GM13976 (cell line): ENCODE data around the gene LETM1.

ENCODE experiments used
- DNase-seq: peaks from one replicate; pipeline ENCODE4 v3.0.0; 2012; ENCODE audit warnings: low spot score
- in situ Hi-C: fragments of 300-500 bp; cut with MboI; formaldehyde crosslinking; loops from one replicate; pipeline ENCODE4 v1.12.0; 2022; ENCODE audit warnings: low sequenced_read_pairs, mixed read lengths, inconsistent platforms; ENCODE audit not compliant: unreplicated experiment
- TF ChIP-seq, protein P1 (sequence below): IDR thresholded peaks from 2 replicates; pipeline ENCODE4 v1.5.1; 2012; ENCODE audit warnings: borderline replicate concordance, mild to moderate bottlenecking; ENCODE audit not compliant: insufficient read depth; ENCODE audit errors: extremely low read depth, missing control alignments, control extremely low read depth

LETM1 gene

DNA sequence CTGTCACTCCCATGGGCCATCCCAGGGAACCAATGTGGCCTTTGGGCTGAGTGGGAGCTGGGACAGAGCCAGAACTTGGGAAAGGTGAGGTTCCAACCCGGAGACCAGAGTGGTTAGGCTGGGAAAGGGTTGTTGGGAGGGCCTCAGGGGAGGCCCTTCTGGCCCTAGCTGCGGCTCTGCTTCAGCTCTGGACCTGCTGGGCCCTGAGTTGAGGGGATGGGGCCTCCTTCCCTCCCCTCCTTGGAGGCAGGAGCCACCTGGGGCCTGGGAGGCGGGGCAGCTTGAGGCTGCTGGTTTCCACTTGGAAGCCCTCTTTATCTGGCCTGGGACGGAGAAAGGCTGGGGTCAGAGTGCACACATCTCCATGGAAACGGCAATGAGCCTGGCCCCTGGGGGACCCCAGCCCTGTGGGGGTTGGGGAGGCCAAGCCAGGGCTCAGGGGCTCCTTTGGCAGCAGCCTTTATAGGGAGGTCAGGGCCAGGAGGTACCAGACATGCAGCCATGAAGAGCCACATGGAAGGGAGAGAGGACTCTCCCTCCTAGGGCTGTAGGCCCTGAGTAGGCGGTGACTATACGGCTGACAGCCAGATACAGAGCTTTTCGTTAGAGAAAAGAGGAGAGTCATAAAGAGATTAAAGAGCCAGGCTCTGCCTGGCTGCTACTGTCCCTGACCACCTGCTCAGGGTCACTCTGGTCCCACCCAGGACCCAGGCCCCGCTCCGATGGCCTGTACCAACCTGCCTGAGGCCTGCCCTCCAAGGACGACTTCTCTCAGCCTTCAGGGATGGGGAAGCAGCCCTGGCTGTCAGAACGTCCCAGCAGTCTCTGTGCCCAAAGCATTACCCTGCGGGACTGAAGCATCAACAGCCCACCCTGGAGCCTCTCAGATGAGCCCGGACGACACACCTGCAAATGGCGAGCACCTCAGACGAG is 8.4 kb upstream of the LETM1 start:
- TF ChIP-seq, protein P1, sequence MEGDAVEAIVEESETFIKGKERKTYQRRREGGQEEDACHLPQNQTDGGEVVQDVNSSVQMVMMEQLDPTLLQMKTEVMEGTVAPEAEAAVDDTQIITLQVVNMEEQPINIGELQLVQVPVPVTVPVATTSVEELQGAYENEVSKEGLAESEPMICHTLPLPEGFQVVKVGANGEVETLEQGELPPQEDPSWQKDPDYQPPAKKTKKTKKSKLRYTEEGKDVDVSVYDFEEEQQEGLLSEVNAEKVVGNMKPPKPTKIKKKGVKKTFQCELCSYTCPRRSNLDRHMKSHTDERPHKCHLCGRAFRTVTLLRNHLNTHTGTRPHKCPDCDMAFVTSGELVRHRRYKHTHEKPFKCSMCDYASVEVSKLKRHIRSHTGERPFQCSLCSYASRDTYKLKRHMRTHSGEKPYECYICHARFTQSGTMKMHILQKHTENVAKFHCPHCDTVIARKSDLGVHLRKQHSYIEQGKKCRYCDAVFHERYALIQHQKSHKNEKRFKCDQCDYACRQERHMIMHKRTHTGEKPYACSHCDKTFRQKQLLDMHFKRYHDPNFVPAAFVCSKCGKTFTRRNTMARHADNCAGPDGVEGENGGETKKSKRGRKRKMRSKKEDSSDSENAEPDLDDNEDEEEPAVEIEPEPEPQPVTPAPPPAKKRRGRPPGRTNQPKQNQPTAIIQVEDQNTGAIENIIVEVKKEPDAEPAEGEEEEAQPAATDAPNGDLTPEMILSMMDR: no peak
- no peak for DNase-seq
- in situ Hi-C loops: no loop called here

DNA sequence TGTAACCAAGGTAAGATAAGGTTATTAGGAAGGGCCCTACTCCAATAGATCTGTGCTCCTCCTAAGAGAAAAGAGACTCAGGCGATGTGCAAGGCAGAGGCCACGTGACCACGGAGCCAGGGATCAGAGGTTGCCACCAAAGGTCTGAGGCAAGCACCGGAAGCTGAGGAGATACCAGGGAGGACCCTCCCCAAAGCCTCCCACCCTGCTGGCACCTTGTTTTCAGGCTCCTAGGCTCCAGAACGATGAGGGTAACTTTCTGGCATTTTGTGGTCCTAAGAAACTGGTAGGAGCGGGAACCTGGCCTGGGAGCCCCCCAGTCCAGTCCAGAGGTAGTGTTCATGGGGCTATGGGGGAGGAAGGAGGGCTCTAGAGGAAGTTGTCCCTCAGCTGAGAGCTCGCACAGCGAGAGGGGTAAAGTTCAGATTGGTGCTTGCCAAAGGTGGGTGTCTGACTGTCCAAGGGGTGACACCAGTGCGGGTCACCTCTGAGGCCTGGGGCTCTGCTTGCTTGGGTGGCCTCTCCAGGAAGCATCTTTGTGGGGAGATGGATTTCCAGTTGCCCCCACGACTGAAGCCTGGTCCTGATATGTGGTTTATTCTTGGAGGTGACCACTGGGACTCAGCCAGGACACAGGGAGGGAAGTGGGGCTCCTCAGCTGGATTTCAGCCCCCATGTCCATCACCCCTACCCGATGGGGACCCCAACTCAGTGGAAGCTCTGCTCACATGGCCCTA is 7.5 kb upstream of the LETM1 start:
- TF ChIP-seq, protein P1: no peak

DNA sequence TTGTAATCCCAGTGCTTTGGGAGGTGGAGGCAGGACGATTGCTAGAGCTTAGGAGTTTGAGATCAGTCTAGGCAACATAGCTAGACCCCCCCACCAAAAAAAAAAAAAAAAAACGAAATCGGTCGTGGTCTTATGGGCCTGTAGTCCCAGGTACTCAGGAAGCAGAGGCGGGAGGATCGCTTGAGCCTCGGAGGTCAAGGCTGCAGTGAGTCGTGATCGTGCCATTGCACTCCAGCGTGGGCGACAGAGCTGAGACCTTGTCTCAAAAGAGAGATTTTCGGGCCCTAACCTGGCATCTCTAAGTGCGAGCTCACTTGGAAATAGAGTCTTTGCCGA is 7.0 kb upstream of the LETM1 start:
- TF ChIP-seq, protein P1: no peak
- in situ Hi-C loops: no loop called here
- no peak for DNase-seq

More for the DNA sequence above, 7.5 kb upstream of the LETM1 start:
- in situ Hi-C loops: no loop called here
- DNase-seq: no peak

DNA sequence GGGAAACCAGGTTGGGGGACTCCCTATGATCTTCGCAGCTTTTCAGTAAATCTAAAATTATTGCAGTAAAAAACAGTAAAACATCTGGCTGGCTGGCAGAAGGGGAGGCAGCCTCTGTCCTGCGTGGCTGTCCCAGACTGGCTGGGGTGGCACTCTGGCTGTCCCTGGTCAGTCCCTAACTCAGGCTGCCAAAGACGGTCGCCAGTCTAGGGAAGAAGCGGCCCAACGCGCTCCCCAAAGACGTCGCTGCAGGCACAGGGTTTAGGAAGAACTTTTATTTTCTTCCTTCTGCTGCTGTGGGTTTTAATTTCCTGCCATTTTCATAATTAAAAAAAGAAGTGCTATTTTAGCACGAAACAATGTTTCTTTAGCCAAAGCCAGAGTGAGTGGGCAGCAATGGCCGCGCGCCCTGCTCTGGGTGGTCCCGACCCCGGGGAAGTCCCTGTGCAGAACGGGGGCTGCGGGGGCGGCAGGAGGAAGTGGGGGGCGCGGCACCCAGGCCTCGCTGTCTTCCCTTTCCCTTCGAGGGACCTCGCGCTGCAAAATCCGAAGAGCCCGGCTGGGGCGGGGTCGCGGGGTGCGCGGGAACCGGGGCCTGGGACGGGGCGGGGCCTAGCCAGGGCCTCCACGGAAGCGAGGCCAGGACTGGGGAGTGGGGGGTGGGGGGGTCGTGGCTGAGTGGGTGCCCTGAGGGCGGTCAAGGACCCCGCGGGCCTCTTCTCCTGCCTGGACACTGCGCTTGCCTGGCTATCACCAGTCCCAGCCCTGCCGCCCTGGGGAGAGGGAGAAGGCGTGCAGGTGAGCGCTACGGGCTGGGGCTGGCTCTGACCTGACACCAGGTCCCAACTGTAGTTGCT is 6.3 kb upstream of the LETM1 start:
- TF ChIP-seq, protein P1: no peak
- DNase-seq: no peak
- in situ Hi-C loops: no loop called here

DNA sequence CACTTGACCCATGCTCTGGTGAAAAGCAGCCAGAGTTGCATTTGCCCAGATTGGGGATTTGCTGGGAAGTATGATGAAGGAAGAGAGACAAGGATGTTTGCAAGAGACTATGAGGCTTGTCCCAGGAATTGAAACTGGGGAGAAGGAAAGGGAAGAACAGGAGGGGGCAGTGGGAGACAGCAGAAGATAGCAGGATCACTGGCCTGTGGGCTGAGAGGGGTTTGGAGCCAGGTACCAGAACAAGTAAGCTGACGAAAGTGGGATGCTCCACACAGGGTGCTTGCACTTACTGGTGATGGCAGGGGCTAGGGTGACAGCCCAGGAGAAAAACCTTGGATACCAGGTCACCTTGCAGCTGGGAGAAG is 3.4 kb upstream of the LETM1 start:
- DNase-seq: no peak
- in situ Hi-C loops: no loop called here
- TF ChIP-seq, protein P1: no peak

DNA sequence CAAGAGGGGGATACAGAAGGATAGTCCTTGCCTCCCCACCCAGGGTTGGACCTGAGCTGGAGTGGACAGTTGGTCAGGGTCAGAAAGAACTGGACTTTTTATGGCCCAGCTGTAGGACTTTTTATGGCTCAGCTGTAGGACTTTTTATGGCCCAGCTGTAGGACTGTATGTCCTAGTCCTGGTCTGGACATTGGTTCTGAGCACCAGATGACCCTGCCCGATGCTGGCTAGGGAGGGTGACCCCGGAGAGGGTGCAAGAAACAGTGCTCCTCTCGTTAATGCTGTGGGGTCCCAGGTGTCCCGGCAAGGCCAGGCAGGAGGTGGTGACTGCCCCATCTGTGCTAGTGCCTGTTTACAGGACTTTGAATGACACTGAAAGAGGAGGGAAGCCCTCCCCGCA is 2.0 kb upstream of the LETM1 start:
- TF ChIP-seq, protein P1: no peak
- no peak for DNase-seq
- in situ Hi-C loops: no loop called here
